ENCODE data around the gene WSCD2.

The WSCD2 gene

DNA sequence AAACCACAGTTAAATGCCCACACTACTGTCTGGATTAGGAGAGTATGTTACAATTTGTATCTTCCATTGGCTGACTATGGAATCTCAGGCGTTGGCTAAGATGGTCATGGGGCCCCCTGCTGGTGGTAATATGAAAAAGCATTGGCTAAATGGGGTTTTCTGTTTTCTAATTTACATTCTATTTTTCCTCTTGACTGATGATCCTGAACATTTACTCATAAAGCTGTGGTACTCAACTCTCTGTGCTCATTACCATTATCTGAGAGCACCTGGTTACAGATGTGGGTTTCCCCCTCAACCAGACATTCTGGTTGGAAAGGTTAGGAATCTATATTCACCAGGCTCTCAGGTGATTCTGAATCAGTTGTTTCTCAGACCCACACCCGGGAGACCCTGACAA lies 64.8 kb downstream of the WSCD2 start:
- H3K4me3 ChIP-seq (ENCODE audit: low read depth, low read length), result no peak overlapping the region
- DNase-seq (ENCODE audit: low read depth), result peak; percentile 46
- TF ChIP-seq, protein P1, sequence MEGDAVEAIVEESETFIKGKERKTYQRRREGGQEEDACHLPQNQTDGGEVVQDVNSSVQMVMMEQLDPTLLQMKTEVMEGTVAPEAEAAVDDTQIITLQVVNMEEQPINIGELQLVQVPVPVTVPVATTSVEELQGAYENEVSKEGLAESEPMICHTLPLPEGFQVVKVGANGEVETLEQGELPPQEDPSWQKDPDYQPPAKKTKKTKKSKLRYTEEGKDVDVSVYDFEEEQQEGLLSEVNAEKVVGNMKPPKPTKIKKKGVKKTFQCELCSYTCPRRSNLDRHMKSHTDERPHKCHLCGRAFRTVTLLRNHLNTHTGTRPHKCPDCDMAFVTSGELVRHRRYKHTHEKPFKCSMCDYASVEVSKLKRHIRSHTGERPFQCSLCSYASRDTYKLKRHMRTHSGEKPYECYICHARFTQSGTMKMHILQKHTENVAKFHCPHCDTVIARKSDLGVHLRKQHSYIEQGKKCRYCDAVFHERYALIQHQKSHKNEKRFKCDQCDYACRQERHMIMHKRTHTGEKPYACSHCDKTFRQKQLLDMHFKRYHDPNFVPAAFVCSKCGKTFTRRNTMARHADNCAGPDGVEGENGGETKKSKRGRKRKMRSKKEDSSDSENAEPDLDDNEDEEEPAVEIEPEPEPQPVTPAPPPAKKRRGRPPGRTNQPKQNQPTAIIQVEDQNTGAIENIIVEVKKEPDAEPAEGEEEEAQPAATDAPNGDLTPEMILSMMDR (IDR thresholded peaks at IDR 0.05; ENCODE audit: insufficient read depth, low read depth, low read length, missing control alignments), result peak; percentile 71

GRCh38 chr12:108194585-108194984 lies 65.5 kb downstream of the WSCD2 start:
- DNase-seq (ENCODE audit: low read depth), result no peak
- TF ChIP-seq, protein P1 (IDR thresholded peaks at IDR 0.05; ENCODE audit: insufficient read depth, low read depth, low read length, missing control alignments), result no peak
- no peak overlapping the region for H3K4me3 ChIP-seq (ENCODE audit: low read depth, low read length)

DNA sequence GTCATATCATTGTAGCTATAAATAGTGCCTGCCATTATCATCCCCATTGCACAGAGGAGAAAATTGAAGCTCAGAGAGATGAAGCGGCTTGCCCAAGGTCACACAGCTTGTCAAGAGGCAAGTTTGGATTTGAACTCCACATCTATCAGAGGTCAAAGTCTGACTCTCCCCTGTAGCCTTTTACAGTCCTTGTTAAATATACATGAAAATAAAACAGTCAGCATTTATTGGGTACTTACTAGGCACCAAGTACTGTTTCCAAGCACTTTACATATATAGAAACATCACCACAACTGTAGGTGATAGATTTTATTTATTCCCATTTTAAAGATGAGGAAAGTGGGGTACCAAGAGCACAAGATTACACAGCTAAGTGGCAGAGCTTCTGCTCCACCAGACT lies 67.2 kb downstream of the WSCD2 start:
- TF ChIP-seq, protein P1 (IDR thresholded peaks at IDR 0.05; ENCODE audit: insufficient read depth, low read depth, low read length, missing control alignments), result no peak
- no peak for DNase-seq (ENCODE audit: low read depth)
- no peak overlapping the region for H3K4me3 ChIP-seq (ENCODE audit: low read depth, low read length)

DNA sequence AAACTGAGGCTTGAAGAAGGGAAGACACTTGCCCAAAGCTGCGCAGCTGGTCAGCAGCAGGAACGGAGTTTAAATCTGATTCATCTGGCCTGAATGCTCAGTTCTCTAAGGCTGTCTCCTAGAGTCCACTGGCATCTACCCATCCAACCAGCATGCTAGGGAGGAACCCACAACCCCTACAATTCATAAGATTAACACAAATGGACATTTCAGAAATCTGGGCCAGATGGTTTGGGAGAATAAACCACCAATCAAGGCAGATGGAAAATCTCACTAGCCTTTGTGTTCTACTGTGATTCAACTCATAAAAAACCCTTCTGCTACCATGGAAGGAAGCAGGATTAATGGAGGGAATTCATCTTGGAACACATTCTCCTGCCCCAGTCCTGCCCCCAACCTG lies 67.8 kb downstream of the WSCD2 start:
- DNase-seq (ENCODE audit: low read depth), result no peak
- TF ChIP-seq, protein P1 (IDR thresholded peaks at IDR 0.05; ENCODE audit: insufficient read depth, low read depth, low read length, missing control alignments), result no peak
- H3K4me3 ChIP-seq (ENCODE audit: low read depth, low read length), result no peak overlapping the region

- H3K4me3 ChIP-seq (ENCODE audit: low read depth, low read length), result no peak overlapping the region
- no peak for DNase-seq (ENCODE audit: low read depth)
- TF ChIP-seq, protein P1 (IDR thresholded peaks at IDR 0.05; ENCODE audit: insufficient read depth, low read depth, low read length, missing control alignments), result no peak
Observed at GRCh38 chr12:108198043-108198442, 69.0 kb downstream of the WSCD2 start.

- DNase-seq (ENCODE audit: low read depth), result no peak
- TF ChIP-seq, protein P1 (IDR thresholded peaks at IDR 0.05; ENCODE audit: insufficient read depth, low read depth, low read length, missing control alignments), result no peak
- no peak overlapping the region for H3K4me3 ChIP-seq (ENCODE audit: low read depth, low read length)
Observed at GRCh38 chr12:108199106-108199505, 70.0 kb downstream of the WSCD2 start.

DNA sequence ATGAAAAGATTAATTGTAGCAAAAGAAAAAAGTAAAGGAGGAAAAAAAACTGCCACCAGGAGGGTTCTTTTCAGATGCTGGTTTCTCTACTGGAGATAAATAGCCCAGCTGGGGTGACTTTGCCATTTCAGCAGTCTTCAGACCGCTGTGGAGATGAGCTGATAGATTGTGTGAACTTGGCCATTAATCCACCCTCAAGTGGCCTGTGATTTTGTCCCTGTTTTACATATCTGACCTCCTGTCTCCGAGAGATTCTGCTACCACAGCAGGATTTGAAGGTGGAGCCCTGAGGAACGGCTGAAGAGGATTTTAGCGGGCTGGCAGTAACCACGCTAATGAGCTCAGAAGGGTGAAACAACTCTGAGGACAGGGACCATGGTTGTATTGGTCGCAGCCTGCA lies 72.7 kb downstream of the WSCD2 start:
- TF ChIP-seq, protein P1 (IDR thresholded peaks at IDR 0.05; ENCODE audit: insufficient read depth, low read depth, low read length, missing control alignments), result no peak
- no peak for DNase-seq (ENCODE audit: low read depth)
- H3K4me3 ChIP-seq (ENCODE audit: low read depth, low read length), result no peak overlapping the region

All from GM12865 (cell line).